ENCODE results near the gene SAMD4A.

GRCh38 chr14:54769951-54770863, 203.3 kb downstream of the SAMD4A start:
- TF ChIP-seq CTCF (IDR thresholded peaks at IDR 0.05) (no peak), POLR2A (IDR thresholded peaks at IDR 0.05) (no peak)
